Activated CD4-positive, alpha-beta T cell treated with anti-CD3 and anti-CD28 coated beads for 36 hours (primary cell): ENCODE results near the gene PPOX. TPM values are rescaled to one million over a fixed set of nuclear protein-coding genes. Genes with fewer than 3 reads are reported as not detected.

Experiments used
- ATAC-seq: fragments of 200-7000 bp; cut with Tn5 transposase; one replicate; pipeline ENCODE4 v1.10.0; 2021; ENCODE audit warnings: mild to moderate bottlenecking, moderate library complexity
- CTCF ChIA-PET: fragments of 350-600 bp; sonication (Branson Sonifier 250); formaldehyde crosslinking; loops from one replicate; lab custom pipeline; 2021; ENCODE audit warnings: antibody characterized with exemption; lab: Charles Lee
- POLR2A ChIA-PET: fragments of 350-600 bp; sonication (Branson Sonifier 250); formaldehyde crosslinking; loops from one replicate; lab custom pipeline; 2021; ENCODE audit warnings: antibody characterized with exemption, inconsistent platforms; lab: Charles Lee
- DNase-seq: peaks from one replicate; pipeline ENCODE4 v3.0.0-alpha.2; 2020
- H3K27ac Mint-ChIP-seq: one replicate; pipeline ENCODE4 v1.8.0; 2021; ENCODE audit warnings: mixed read lengths
- H3K27me3 Mint-ChIP-seq: one replicate; pipeline ENCODE4 v1.8.0; 2021; ENCODE audit warnings: mixed read lengths
- H3K36me3 Mint-ChIP-seq: one replicate; pipeline ENCODE4 v1.8.0; 2021; ENCODE audit warnings: low read depth, mixed read lengths
- H3K4me1 Mint-ChIP-seq: one replicate; pipeline ENCODE4 v1.8.0; 2021; ENCODE audit warnings: mixed read lengths
- H3K4me3 Mint-ChIP-seq: one replicate; pipeline ENCODE4 v1.8.0; 2021; ENCODE audit warnings: mild to moderate bottlenecking, moderate library complexity, mixed read lengths
- H3K9me3 Mint-ChIP-seq: one replicate; pipeline ENCODE4 v1.8.0; 2021; ENCODE audit warnings: low read depth, mixed read lengths
- intact Hi-C, 2 experiments: fragments of 100-400 bp; cut with DNase I in 1 of 2; cut with micrococcal nuclease in 1 of 2; formaldehyde crosslinking; loops; one replicate each; pipeline versions ENCODE4 v1.14.2 to v1.15.1; 2022 to 2024; cut with DNase I, micrococcal nuclease
- total RNA-seq, 2 experiments: library from RNA; stranded (reverse); gene quantifications; one replicate each; pipeline ENCODE4 v1.2.3, GENCODE V29; 2021

Gene PPOX
- total RNA-seq, 2 experiments from 2014 or later = 21.5 to 28.8 TPM

DNA sequence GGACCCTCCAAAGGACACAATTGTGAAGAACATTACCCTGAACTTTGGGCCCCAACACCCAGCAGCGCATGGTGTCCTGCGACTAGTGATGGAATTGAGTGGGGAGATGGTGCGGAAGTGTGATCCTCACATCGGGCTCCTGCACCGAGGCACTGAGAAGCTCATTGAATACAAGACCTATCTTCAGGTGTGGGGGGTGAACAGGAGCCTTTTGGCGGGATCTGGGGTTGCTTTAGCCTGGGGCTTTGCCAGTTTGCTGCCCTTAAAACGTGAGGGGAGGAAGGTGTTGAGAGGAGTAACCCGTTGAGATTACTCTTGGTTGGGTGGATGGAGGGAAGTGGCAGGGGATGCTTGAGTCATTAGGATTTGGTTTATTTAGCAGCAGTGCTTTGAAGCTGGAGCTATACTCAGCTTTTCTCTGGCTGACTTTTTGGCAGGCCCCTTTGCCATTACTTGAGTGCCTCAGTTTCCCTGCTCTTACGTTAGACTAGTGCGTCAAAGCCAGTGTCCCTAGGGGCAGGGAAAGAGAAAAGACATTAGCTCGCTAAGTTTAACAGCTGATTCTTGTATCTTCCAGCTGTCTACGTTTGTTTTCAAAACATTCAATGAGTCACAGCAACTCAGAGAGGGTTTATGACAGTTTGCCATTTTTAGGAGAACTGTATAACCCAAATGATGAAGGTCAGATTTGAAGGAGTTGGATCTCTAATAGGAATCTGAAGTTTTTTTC lies 40.4 kb downstream of the PPOX start:
- ChIA-PET CTCF (interaction anchor here (0.5 to 7.2 kb wide), 13 partner anchors 9 to 233 kb away, joined by 3 to 89 read pairs (median 3); partner anchors contain the start of genes APOA2, FCER1G, PPOX and TOMM40L), POLR2A (no interaction called here)
- ATAC-seq (no peak), DNase-seq (no peak)
- Mint-ChIP-seq H3K9me3 (no peaks in the 10 kb centered on the region), H3K27me3 (no peaks in the 10 kb centered on the region), H3K4me3 (no peak overlapping the region), H3K4me1 (peaks cover 41% of the 10 kb centered on the region), H3K27ac (peak overlapping the region; percentile 15), H3K36me3 (peaks cover 53% of the 10 kb centered on the region)
- intact Hi-C loops = no loop called here

DNA sequence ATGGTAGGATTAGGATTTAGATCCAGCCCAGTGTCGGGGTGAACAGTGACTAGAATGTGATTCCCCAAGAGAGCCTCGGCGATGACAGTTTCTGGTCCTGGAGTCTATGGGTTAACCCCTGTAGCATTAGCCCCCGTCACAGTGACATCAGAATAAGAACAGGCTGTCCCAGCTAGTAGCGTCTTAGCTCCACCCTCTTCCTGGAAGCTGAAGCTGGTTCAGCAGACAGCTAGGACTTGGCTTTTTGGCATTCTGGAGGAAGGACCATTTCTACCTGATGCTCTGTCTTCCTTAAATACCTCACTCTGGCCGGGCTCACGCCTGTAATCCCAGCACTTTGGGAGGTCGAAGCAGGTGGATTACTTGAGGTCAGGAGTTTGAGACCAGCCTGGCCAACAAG lies 40.9 kb downstream of the PPOX start:
- ATAC-seq (no peak), DNase-seq (no peak)
- Mint-ChIP-seq H3K4me3 (no peak overlapping the region), H3K27ac (no peak overlapping the region), H3K36me3 (peaks cover 58% of the 10 kb centered on the region), H3K4me1 (peaks cover 39% of the 10 kb centered on the region), H3K9me3 (no peaks in the 10 kb centered on the region), H3K27me3 (no peaks in the 10 kb centered on the region)
- intact Hi-C loops = no loop called here
- ChIA-PET CTCF (interaction anchor here (0.6 to 7.2 kb wide), 8 partner anchors 16 to 175 kb away, joined by 3 to 89 read pairs (median 4); partner anchors contain the start of genes APOA2, PPOX and TOMM40L), POLR2A (no interaction called here)

DNA sequence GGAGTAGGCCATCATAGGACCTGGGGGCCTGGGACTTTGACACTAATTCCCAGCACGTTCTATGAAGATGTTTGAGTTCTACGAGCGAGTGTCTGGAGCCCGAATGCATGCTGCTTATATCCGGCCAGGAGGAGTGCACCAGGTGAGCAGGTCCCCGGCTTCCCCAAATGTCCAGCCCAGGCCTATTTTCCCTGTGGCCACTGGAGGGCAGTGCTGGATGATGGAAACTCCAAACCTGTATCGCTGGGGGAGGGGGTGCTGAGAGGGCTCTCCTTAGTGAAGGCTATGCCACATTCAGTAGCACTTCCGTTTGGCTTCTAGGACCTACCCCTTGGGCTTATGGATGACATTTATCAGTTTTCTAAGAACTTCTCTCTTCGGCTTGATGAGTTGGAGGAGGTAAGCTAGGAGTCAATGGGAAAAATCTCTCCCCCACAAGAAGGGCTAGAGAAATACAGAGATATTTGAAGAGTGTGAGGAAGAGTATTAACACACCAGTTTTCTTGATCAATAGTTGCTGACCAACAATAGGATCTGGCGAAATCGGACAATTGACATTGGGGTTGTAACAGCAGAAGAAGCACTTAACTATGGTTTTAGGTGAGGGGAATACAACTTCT lies 43.7 kb downstream of the PPOX start:
- ChIA-PET POLR2A (no interaction called here), CTCF (interaction anchor here (0.7 to 4.4 kb wide), 11 partner anchors 10 to 173 kb away, joined by 3 to 36 read pairs (median 6); partner anchors contain the start of gene TOMM40L)
- ATAC-seq (peak; percentile 97), DNase-seq (peak; percentile 85)
- intact Hi-C loops = loop anchor here in 1 of 2 experiments (1.0 kb wide), 1 partner anchor 15 kb away; no protein-coding TSS in a partner anchor
- Mint-ChIP-seq H3K27ac (peak overlapping the region; percentile 78), H3K36me3 (peaks cover 65% of the 10 kb centered on the region), H3K4me1 (peaks cover 26% of the 10 kb centered on the region), H3K9me3 (no peaks in the 10 kb centered on the region), H3K4me3 (no peak overlapping the region), H3K27me3 (no peaks in the 10 kb centered on the region)

DNA sequence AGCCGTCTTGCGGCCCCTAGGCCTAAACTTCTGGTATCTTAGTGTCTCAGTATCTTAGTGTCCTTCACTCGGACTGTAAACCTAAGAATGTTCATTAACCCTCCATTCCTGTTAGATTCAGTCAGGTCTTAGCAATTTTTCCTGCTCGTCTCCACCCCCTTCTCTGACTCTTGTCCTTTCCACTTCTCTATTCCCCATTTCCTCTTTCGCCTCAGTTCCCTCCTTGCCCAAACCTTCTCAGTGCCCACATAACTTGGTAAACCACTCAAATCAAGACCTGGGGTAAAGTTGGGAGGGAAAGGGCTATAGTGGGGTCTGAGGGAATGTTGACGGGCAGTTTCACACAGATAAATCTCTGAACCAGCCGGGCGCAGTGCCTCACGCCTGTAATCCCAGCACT lies 48.1 kb downstream of the PPOX start:
- Mint-ChIP-seq H3K4me1 (peaks cover 43% of the 10 kb centered on the region), H3K4me3 (no peak overlapping the region), H3K27me3 (no peaks in the 10 kb centered on the region), H3K36me3 (peaks cover 49% of the 10 kb centered on the region), H3K9me3 (no peaks in the 10 kb centered on the region), H3K27ac (no peak overlapping the region)
- DNase-seq (no peak), ATAC-seq (no peak)
- intact Hi-C loops = no loop called here
- ChIA-PET CTCF (interaction anchor here (4.1 kb wide), 1 partner anchor 12 kb away, joined by 25 read pairs; the partner anchor contains the start of gene TOMM40L), POLR2A (no interaction called here)

DNA sequence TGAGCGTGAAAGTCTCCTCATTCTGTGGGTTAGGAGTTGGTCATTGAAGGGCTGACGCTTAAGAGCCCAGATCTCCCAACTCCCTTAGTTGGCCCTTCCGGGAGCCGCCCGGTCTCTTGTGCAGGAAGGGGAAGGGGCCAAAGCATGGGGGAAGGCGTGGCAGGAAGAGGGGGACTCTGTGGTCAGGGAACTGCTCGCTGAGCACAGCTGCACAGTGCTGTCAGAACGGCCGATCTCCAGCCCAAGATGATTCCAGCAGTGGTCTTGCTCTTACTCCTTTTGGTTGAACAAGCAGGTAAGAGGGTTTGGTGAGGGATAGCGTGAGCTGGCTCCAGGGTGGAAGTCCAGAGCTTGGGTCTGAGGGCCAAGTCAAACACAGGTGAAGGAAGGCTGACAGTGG lies 48.9 kb downstream of the PPOX start, which contains the start of gene FCER1G:
Gene FCER1G, plus strand, starts transcription at position 220 of the 400 bp plus-strand sequence. Its CDS starts 27 bp downstream, at position 247.
- intact Hi-C loops = no loop called here
- ATAC-seq (no peak), DNase-seq (no peak)
- no peaks in the 10 kb centered on the region for H3K9me3 Mint-ChIP-seq
- no peak within 1 kb of the TSS for H3K4me3 Mint-ChIP-seq
- H3K4me1 Mint-ChIP-seq = peaks cover 40% of the 10 kb centered on the region
- CTCF ChIA-PET = interaction anchor here (0.9 to 4.1 kb wide), 4 partner anchors 9 to 75 kb away, joined by 3 to 25 read pairs (median 4); partner anchors contain the start of gene TOMM40L
- POLR2A ChIA-PET = interaction anchor here (0.8 kb wide), 1 partner anchor 11 kb away, joined by 3 read pairs; no protein-coding TSS in a partner anchor
- no peak within 1 kb of the TSS for H3K27ac Mint-ChIP-seq
- no peaks in the 10 kb centered on the region for H3K27me3 Mint-ChIP-seq
- H3K36me3 Mint-ChIP-seq = peaks cover 42% of the 10 kb centered on the region

DNA sequence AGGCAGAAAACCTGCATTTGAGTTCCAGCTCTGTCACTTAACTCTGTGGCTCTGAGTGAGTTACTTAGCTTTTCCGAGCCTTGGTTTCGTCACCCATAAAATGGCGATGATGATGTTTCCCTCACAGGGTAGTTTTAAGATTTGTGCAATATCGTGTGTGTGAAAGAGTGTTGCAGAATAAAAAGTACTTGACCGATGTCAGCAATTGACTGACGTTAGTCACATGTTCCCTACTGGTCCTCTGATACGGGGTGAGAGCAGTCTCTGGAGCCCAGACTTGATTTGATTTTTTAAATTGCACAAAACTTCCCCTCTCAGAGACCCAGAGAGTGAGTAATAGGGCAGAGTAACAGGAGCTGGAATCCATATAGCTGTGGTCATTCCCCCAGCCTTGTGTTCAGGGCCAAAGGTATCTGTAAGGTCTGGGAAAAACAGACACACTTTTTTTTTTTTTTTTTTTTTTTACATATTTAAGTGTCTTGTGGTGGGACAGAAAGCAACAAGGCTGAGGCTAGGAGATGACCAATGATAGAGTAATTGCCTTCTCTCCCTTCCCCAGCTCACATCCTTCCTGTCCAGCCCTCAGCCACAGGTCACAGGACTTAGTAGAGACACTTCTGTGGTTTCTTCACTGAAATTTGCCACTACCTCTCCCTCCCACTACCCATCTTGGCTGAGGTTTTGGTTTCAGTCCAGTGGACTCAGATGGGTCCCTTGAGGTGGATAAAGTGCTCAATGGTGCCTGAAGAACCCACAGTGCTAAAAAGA lies 50.9 kb downstream of the PPOX start:
- Mint-ChIP-seq H3K27ac (peak overlapping the region; percentile 22), H3K4me3 (no peak overlapping the region), H3K36me3 (peaks cover 27% of the 10 kb centered on the region), H3K9me3 (no peaks in the 10 kb centered on the region), H3K4me1 (peaks cover 45% of the 10 kb centered on the region), H3K27me3 (no peaks in the 10 kb centered on the region)
- ATAC-seq (peak; percentile 59), DNase-seq (no peak)
- intact Hi-C loops = no loop called here
- CTCF ChIA-PET = interaction anchor here (1.1 to 4.1 kb wide), 7 partner anchors 9 to 165 kb away, joined by 3 to 25 read pairs (median 4); partner anchors contain the start of gene TOMM40L
- POLR2A ChIA-PET = interaction anchor here (1.3 kb wide), 1 partner anchor 8 kb away, joined by 6 read pairs; the partner anchor contains the start of gene TOMM40L

DNA sequence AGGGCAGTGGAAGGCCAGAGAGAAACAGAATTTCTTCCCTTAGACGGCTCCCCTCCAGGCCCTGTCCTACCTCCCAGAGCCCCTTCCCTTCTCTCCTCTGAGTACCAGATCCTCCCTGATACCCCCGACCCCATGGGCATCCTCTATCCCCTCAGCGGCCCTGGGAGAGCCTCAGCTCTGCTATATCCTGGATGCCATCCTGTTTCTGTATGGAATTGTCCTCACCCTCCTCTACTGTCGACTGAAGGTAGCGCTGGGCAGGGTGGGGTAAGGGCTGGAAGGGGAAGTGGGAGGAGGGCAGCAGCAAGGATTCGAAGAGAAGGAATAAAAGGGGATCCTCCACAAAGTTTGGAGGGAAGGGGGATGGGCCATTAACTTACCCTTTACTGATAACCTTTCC lies 51.6 kb downstream of the PPOX start:
- Mint-ChIP-seq H3K4me3 (no peak overlapping the region), H3K36me3 (peaks cover 22% of the 10 kb centered on the region), H3K9me3 (no peaks in the 10 kb centered on the region), H3K27me3 (no peaks in the 10 kb centered on the region), H3K27ac (no peak overlapping the region), H3K4me1 (peaks cover 45% of the 10 kb centered on the region)
- ChIA-PET POLR2A (no interaction called here), CTCF (interaction anchor here (0.5 to 4.1 kb wide), 3 partner anchors 9 to 52 kb away, joined by 3 to 25 read pairs (median 8); partner anchors contain the start of gene TOMM40L)
- intact Hi-C loops = no loop called here
- DNase-seq (no peak), ATAC-seq (no peak)

DNA sequence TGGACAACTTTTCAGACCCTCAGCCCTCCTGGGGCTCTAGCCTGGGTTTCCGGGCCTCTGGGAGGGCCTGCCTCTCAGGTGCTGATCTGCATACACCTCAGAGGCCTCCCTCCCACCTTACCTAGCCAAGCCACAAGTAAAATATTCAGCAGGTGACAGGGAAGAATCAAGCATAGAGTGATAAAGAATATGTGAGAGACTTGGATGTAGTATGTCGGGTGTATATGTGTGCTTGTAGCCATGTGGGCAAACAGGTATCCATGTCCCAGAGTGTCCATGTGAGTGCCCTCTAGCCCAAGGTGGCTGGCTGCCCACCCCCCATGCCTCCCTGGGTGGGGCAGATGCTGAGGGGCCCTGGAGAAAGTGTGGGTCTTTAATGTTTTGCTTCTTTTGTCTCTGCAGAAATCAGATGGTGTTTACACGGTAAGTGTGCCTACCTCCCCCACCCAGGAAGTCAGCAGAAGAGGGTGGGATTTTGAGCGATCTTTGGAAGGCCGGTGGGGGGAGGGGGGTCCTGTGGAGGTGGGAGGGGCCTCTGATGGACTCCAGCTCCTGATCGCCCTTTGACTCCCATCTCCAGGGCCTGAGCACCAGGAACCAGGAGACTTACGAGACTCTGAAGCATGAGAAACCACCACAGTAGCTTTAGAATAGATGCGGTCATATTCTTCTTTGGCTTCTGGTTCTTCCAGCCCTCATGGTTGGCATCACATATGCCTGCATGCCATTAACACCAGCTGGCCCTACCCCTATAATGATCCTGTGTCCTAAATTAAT lies 52.3 kb downstream of the PPOX start:
- Mint-ChIP-seq H3K27me3 (no peaks in the 10 kb centered on the region), H3K36me3 (peaks cover 16% of the 10 kb centered on the region), H3K4me1 (peaks cover 45% of the 10 kb centered on the region), H3K9me3 (no peaks in the 10 kb centered on the region), H3K27ac (no peak overlapping the region), H3K4me3 (no peak overlapping the region)
- intact Hi-C loops = no loop called here
- ATAC-seq (no peak), DNase-seq (no peak)
- POLR2A ChIA-PET = no interaction called here
- CTCF ChIA-PET = interaction anchor here (0.6 to 2.5 kb wide), 8 partner anchors 8 to 165 kb away, joined by 3 to 13 read pairs (median 4); partner anchors contain the start of gene PPOX

DNA sequence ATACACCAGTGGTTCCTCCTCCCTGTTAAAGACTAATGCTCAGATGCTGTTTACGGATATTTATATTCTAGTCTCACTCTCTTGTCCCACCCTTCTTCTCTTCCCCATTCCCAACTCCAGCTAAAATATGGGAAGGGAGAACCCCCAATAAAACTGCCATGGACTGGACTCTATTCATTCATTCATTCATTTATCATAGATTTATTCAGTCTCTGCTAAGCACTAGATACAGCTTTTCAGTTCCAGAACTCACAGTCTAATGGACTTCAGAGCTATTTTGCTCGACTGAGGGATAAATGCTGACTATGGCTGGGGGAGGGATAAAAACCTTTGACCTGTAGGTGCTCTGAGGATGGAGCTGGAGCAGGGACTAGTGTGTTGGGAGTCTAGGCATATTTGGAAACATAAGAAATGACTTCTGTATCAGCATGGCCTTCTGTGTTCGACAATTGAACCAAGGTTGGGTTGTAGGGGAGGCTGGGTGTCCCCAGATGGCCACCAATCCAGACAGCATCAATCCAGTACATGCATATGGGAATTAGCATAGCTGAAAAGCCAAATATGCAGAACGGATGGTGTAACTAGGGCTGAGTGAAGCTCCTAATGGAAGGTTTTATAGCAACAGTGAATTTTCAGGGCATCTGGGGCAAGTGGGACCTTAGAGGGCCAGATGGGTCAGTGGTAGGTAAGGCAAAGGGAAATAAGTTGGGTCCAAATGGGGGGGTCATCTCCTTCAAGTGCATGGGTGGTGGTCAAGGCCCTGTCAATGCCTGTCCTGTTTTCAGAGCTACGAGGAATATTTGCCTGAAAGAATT lies 53.1 kb downstream of the PPOX start:
- Mint-ChIP-seq H3K36me3 (peaks cover 8% of the 10 kb centered on the region), H3K4me1 (peaks cover 45% of the 10 kb centered on the region), H3K27ac (peak overlapping the region; percentile 4), H3K27me3 (no peaks in the 10 kb centered on the region), H3K4me3 (no peak overlapping the region), H3K9me3 (no peaks in the 10 kb centered on the region)
- ATAC-seq = no peak
- DNase-seq = no peak
- CTCF ChIA-PET = interaction anchor here (0.7 to 2.5 kb wide), 11 partner anchors 9 to 164 kb away, joined by 3 to 13 read pairs (median 4); partner anchors contain the start of gene PPOX
- POLR2A ChIA-PET = interaction anchor here (0.6 kb wide), 1 partner anchor 59 kb away, joined by 3 read pairs; no protein-coding TSS in a partner anchor
- intact Hi-C loops = no loop called here
